Esophagus squamous epithelium (tissue), 5 donors: ENCODE measurements around the gene GGA1. TPM values are rescaled to one million over a fixed set of nuclear protein-coding genes. Genes with fewer than 3 reads are reported as not detected.

Experiments used
- DNase-seq: peaks from one replicate; lab custom pipeline; 2025; lab: John Stamatoyannopoulos, UW
- H3K27ac ChIP-seq, 4 donors: fragments of 200-600 bp; sonication (generic); one replicate each; pipeline ENCODE4 v1.5.1; 2016 to 2019; ENCODE audit warnings: mild to moderate bottlenecking in 1 of 4
- H3K27me3 ChIP-seq, 4 donors: fragments of 200-600 bp; sonication (generic); 1 replicate in 3 of 4; 2 replicates in 1 of 4; pipeline versions ENCODE4 v1.5.1 to v1.6.0; 2017 to 2021; ENCODE audit warnings: antibody characterized with exemption in 1 of 4
- H3K36me3 ChIP-seq, 3 donors: fragments of 200-600 bp; sonication (generic); one replicate each; pipeline ENCODE4 v1.5.1; 2016 to 2019
- H3K4me1 ChIP-seq, 3 donors: fragments of 200-600 bp; sonication (generic); one replicate each; pipeline ENCODE4 v1.5.1; 2017 to 2019
- H3K4me3 ChIP-seq, 4 donors: fragments of 200-600 bp; sonication (generic); 1 replicate in 3 of 4; 2 replicates in 1 of 4; pipeline ENCODE4 v1.5.1; 2016 to 2019; ENCODE audit warnings: mild to moderate bottlenecking in 2 of 4, moderate library complexity in 1 of 4
- H3K9me3 ChIP-seq, 3 donors: fragments of 200-600 bp; sonication (generic); one replicate each; pipeline ENCODE4 v1.5.1; 2016 to 2019
- CTCF ChIP-seq, 6 experiments: fragments of 450-650 bp in 4 of 6; fragments of 200-600 bp in 2 of 6; sonication (generic) in 2 of 6; IDR thresholded peaks; one replicate each; pipeline ENCODE4 v1.5.1; 2016 to 2019; ENCODE audit warnings: antibody characterized with exemption in 6 of 6, mild to moderate bottlenecking in 4 of 6, moderate library complexity in 4 of 6
- POLR2A ChIP-seq, 4 donors: fragments of 450-650 bp; IDR thresholded peaks; one replicate each; pipeline ENCODE4 v1.6.1; 2017; ENCODE audit warnings: antibody characterized with exemption in 4 of 4, mild to moderate bottlenecking in 4 of 4, moderate library complexity in 3 of 4
- WGBS, 2 donors: methylation state at CpG; one replicate each; pipeline ENCODE4 v1.1.5; 2018; 5-methylcytosine and 5-hydroxymethylcytosine counted together
- intact Hi-C: fragments of 100-400 bp; cut with DNase I; formaldehyde crosslinking; loops from one replicate; pipeline ENCODE4 v1.15.0; 2022
- total RNA-seq, 4 donors: library from RNA; depleted of rRNA; stranded (reverse); fragments of >200 nt; gene quantifications; one replicate each; pipeline ENCODE4 v1.1.0, GENCODE V29; 2016
- donor health status: DM: yes; HTN: yes; CAD: no.

The GGA1 gene
- total RNA-seq, 4 donors from 2014 or later, result 32.2 to 54.3 (median 39.5) TPM

GRCh38 chr22:37672920-37673455 lies 64.4 kb downstream of the GGA1 start:
- intact Hi-C loops, result no loop called here
- peaks cover 32 to 56% (median 44%) of the 10 kb centered on the region in 3 donors for H3K4me1 ChIP-seq
- H3K4me3 ChIP-seq, result no peak overlapping the region
- H3K27ac ChIP-seq, result peak overlapping the region in 3 of 4 donors; percentile 69 to 95 (median 89)
- TF ChIP-seq POLR2A (IDR thresholded peaks at IDR 0.05) (no peak), CTCF (IDR thresholded peaks at IDR 0.05) (no peak)
- WGBS, 2 donors, result 32% methylated on average over 8 of the region's 11 CpGs; no CpG with 5 or more reads in 1 of the 2 donors
- no peaks in the 10 kb centered on the region for H3K9me3 ChIP-seq
- H3K27me3 ChIP-seq, result no peaks in the 10 kb centered on the region
- no peaks in the 10 kb centered on the region for H3K36me3 ChIP-seq
- no peak for DNase-seq

- H3K27ac ChIP-seq, result peak overlapping the region; percentile 78 to 95 (median 90)
- TF ChIP-seq CTCF (IDR thresholded peaks at IDR 0.05), result no peak
- TF ChIP-seq POLR2A (IDR thresholded peaks at IDR 0.05), result no peak
- intact Hi-C loops, result no loop called here
- DNase-seq, result no peak
- WGBS, 2 donors, result 68 to 78% methylated on average over 8 of the region's 12 CpGs
- no peaks in the 10 kb centered on the region for H3K27me3 ChIP-seq
- H3K4me3 ChIP-seq, result no peak overlapping the region
- H3K4me1 ChIP-seq, result peaks cover 32 to 68% (median 44%) of the 10 kb centered on the region in 3 donors
- no peaks in the 10 kb centered on the region for H3K9me3 ChIP-seq
- H3K36me3 ChIP-seq, result no peaks in the 10 kb centered on the region
These were observed 65.6 kb downstream of the GGA1 start for GRCh38 chr22:37674248-37674647.

GRCh38 chr22:37674951-37675929 lies 66.6 kb downstream of the GGA1 start, which contains the start of gene LGALS1:
LGALS1 (plus strand) TSS chr22:37675636; CDS start chr22:37675703, 67 bp downstream.
- TF ChIP-seq POLR2A (IDR thresholded peaks at IDR 0.05), result peak in 2 of 4 donors; percentile 42 to 55
- TF ChIP-seq CTCF (IDR thresholded peaks at IDR 0.05), result peak in 3 of 6 experiments; percentile 13 to 43 (median 28)
- Histone ChIP-seq H3K9me3 (no peaks in the 10 kb centered on the region), H3K36me3 (peaks cover 0 to 6% (median 0%) of the 10 kb centered on the region in 3 donors), H3K27ac (peak within 1 kb of the TSS; percentile 78 to 95 (median 90)), H3K4me1 (peaks cover 32 to 68% (median 44%) of the 10 kb centered on the region in 3 donors), H3K4me3 (peak within 1 kb of the TSS; percentile 24 to 77 (median 51)), H3K27me3 (no peaks in the 10 kb centered on the region)
- intact Hi-C loops, result no loop called here
- 6 to 11% methylated on average over 12 to 20 of the region's 34 CpGs for WGBS, 2 donors
- DNase-seq, result no peak

GRCh38 chr22:37675930-37676735 lies 67.5 kb downstream of the GGA1 start:
- TF ChIP-seq CTCF (IDR thresholded peaks at IDR 0.05) (no peak), POLR2A (IDR thresholded peaks at IDR 0.05) (no peak)
- WGBS, 2 donors, result 20% methylated on average over 1 of the region's 17 CpGs; no CpG with 5 or more reads in 1 of the 2 donors
- H3K9me3 ChIP-seq, result no peaks in the 10 kb centered on the region
- H3K4me3 ChIP-seq, result peak overlapping the region; percentile 24 to 77 (median 51)
- no peak for DNase-seq
- peaks cover 0 to 6% (median 0%) of the 10 kb centered on the region in 3 donors for H3K36me3 ChIP-seq
- H3K27me3 ChIP-seq, result no peaks in the 10 kb centered on the region
- peak overlapping the region; percentile 78 to 95 (median 90) for H3K27ac ChIP-seq
- peaks cover 32 to 72% (median 46%) of the 10 kb centered on the region in 3 donors for H3K4me1 ChIP-seq
- intact Hi-C loops, result no loop called here
